Liver (tissue), 9 donors: Measurements from ENCODE around the gene SECTM1. TPM values are rescaled to one million over a fixed set of nuclear protein-coding genes. Genes with fewer than 3 reads are reported as not detected.

Experiments
- DNase-seq: peaks from one replicate; pipeline ENCODE4 v3.0.0-alpha.2; 2017; ENCODE audit warnings: low spot score
- H3K27ac ChIP-seq, 2 donors: one replicate each; pipeline ENCODE4 v1.7.0; 2013; ENCODE audit warnings: inconsistent platforms in 2 of 2, low read length in 2 of 2, control low read depth in 1 of 2, low read depth in 1 of 2, mild to moderate bottlenecking in 1 of 2
- H3K27me3 ChIP-seq, 4 donors: one replicate each; pipeline versions ENCODE4 v1.6.1 to v1.7.0; 2013; ENCODE audit warnings: low read length in 3 of 4, inconsistent platforms in 1 of 4, mild to moderate bottlenecking in 1 of 4, moderate library complexity in 1 of 4; ENCODE audit not compliant: control insufficient read depth in 4 of 4, insufficient read depth in 4 of 4
- H3K36me3 ChIP-seq, 4 donors: one replicate each; pipeline versions ENCODE4 v1.6.1 to v1.7.0; 2013; ENCODE audit warnings: low read length in 3 of 4, mild to moderate bottlenecking in 3 of 4, low read depth in 1 of 4, moderate library complexity in 1 of 4; ENCODE audit not compliant: control insufficient read depth in 4 of 4, insufficient read depth in 3 of 4
- H3K4me1 ChIP-seq, 4 donors: one replicate each; pipeline versions ENCODE4 v1.6.1 to v1.7.0; 2013; ENCODE audit warnings: low read length in 3 of 4, mild to moderate bottlenecking in 3 of 4, moderate library complexity in 1 of 4; ENCODE audit not compliant: control insufficient read depth in 4 of 4, insufficient read depth in 4 of 4
- H3K4me3 ChIP-seq, 3 donors: one replicate each; pipeline versions ENCODE4 v1.6.1 to v1.7.0; 2013; ENCODE audit warnings: low read length in 3 of 3, control low read depth in 1 of 3, low read depth in 1 of 3, mild to moderate bottlenecking in 1 of 3
- H3K9ac ChIP-seq, 2 donors: one replicate each; pipeline ENCODE4 v1.7.0; 2013; ENCODE audit warnings: low read length in 2 of 2, mild to moderate bottlenecking in 2 of 2, moderate library complexity in 2 of 2, control low read depth in 1 of 2, low read depth in 1 of 2
- H3K9me3 ChIP-seq, 4 donors: one replicate each; pipeline versions ENCODE4 v1.6.1 to v1.7.0; 2013; ENCODE audit warnings: low read length in 3 of 4; ENCODE audit not compliant: control insufficient read depth in 4 of 4
- CTCF ChIP-seq: fragments of 150-350 bp; IDR thresholded peaks from 2 replicates; pipeline ENCODE4 v1.5.1; 2017; ENCODE audit warnings: improper control_type of control experiment, low read depth, low read length; ENCODE audit not compliant: missing input control
- EGR1 ChIP-seq, 2 donors: IDR thresholded peaks; 2 replicates each; pipeline ENCODE4 v1.6.1; 2016 to 2018; ENCODE audit warnings: antibody characterized with exemption in 2 of 2, low read depth in 2 of 2
- FOXA1 ChIP-seq: IDR thresholded peaks from 2 replicates; pipeline ENCODE4 v1.6.1; 2016; ENCODE audit warnings: antibody characterized with exemption
- FOXA2 ChIP-seq: IDR thresholded peaks from 2 replicates; pipeline ENCODE4 v1.6.1; 2016; ENCODE audit warnings: antibody characterized with exemption
- GABPA ChIP-seq, 2 donors: IDR thresholded peaks in 1 of 2; conservative IDR thresholded peaks in 1 of 2; 2 replicates each; pipeline ENCODE4 v1.6.1; 2016; ENCODE audit warnings: antibody characterized with exemption in 2 of 2, mild to moderate bottlenecking in 1 of 2, moderate library complexity in 1 of 2
- HNF4A ChIP-seq, 2 donors: conservative IDR thresholded peaks; 2 replicates each; pipeline ENCODE4 v1.6.1; 2016; ENCODE audit warnings: antibody characterized with exemption in 2 of 2, mild to moderate bottlenecking in 2 of 2
- MAX ChIP-seq: IDR thresholded peaks from 2 replicates; pipeline ENCODE4 v1.6.1; 2016; ENCODE audit warnings: antibody characterized with exemption
- NR2F2 ChIP-seq: IDR thresholded peaks from 2 replicates; pipeline ENCODE4 v1.6.1; 2016; ENCODE audit warnings: antibody characterized with exemption
- RAD21 ChIP-seq, 2 donors: IDR thresholded peaks; 2 replicates each; pipeline ENCODE4 v1.6.1; 2016; ENCODE audit warnings: antibody characterized with exemption in 2 of 2, mild to moderate bottlenecking in 2 of 2
- REST ChIP-seq: IDR thresholded peaks from 2 replicates; pipeline ENCODE4 v1.6.1; 2016; ENCODE audit warnings: antibody characterized with exemption, mild to moderate bottlenecking
- TAF1 ChIP-seq: conservative IDR thresholded peaks from 2 replicates; pipeline ENCODE4 v1.6.1; 2016; ENCODE audit warnings: antibody characterized with exemption, mild to moderate bottlenecking
- ZBTB33 ChIP-seq: IDR thresholded peaks from 2 replicates; pipeline ENCODE4 v1.6.1; 2016; ENCODE audit warnings: antibody characterized with exemption
- WGBS: extraction: QIAGEN DNeasy Blood & Tissue Kit; methylation state at CpG from one replicate; pipeline ENCODE4 v1.1.7; 2013; 5-methylcytosine and 5-hydroxymethylcytosine counted together
- polyA plus RNA-seq, 2 donors: library from polyadenylated mRNA; stranded (reverse) in 1 of 2; unstranded in 1 of 2; fragments of 200-250 nt in 1 of 2; fragments of >200 nt in 1 of 2; fragmentation: Nextera tagmentation in 1 of 2; extraction: Ambion mirVana in 1 of 2; gene quantifications; one replicate each; pipeline versions ENCODE4 v1.2.1 to v1.2.3, GENCODE V29; 2013 to 2015
- total RNA-seq, 2 donors: library from RNA; depleted of rRNA; stranded (reverse); fragments of >200 nt; gene quantifications; one replicate each; pipeline ENCODE4 v1.2.3, GENCODE V29; 2014
- donor health status: healthy.
- donor health status: healthy.
- donor health status: healthy.
- donor health status: healthy.
- donor health status: healthy.

The SECTM1 gene
- total and polyA plus RNA-seq, 4 donors: 1.3 to 14.2 (median 4.6) TPM

GRCh38 chr17:82367724-82368524 is 34.4 kb upstream of the SECTM1 start (continued):
- TF ChIP-seq ZBTB33 (no peak), GABPA (IDR thresholded peaks at IDR 0.05 in 1 of 2, conservative IDR thresholded peaks at IDR 0.05 in 1 of 2) (no peak), TAF1 (no peak), EGR1 (IDR thresholded peaks at IDR 0.05; ENCODE audit: low read depth in 2 of 2) (no peak)

GRCh38 chr17:82366749-82367148 is 33.2 kb upstream of the SECTM1 start:
- TF ChIP-seq FOXA2 (no peak), FOXA1 (no peak), CTCF (no peak), HNF4A (conservative IDR thresholded peaks at IDR 0.05) (no peak), EGR1 (IDR thresholded peaks at IDR 0.05; ENCODE audit: low read depth in 2 of 2) (no peak), GABPA (IDR thresholded peaks at IDR 0.05 in 1 of 2, conservative IDR thresholded peaks at IDR 0.05 in 1 of 2) (no peak), RAD21 (IDR thresholded peaks at IDR 0.05) (no peak), MAX (no peak)

GRCh38 chr17:82365606-82366295 is 32.2 kb upstream of the SECTM1 start:
- H3K9ac ChIP-seq: no peak overlapping the region
- peaks cover 2 to 6% (median 4%) of the 10 kb centered on the region in 4 donors for H3K4me1 ChIP-seq
- H3K27ac ChIP-seq: no peak overlapping the region
- no peaks in the 10 kb centered on the region for H3K27me3 ChIP-seq
- DNase-seq: no peak
- H3K36me3 ChIP-seq: no peaks in the 10 kb centered on the region
- H3K4me3 ChIP-seq: no peak overlapping the region
- TF ChIP-seq FOXA1 (no peak), GABPA (IDR thresholded peaks at IDR 0.05 in 1 of 2, conservative IDR thresholded peaks at IDR 0.05 in 1 of 2) (no peak), HNF4A (conservative IDR thresholded peaks at IDR 0.05) (no peak), FOXA2 (no peak), NR2F2 (no peak), REST (no peak), RAD21 (IDR thresholded peaks at IDR 0.05) (no peak)
- WGBS: 81% methylated on average over 6 of the region's 6 CpGs
- H3K9me3 ChIP-seq: no peaks in the 10 kb centered on the region

More at GRCh38 chr17:82366749-82367148, 33.2 kb upstream of the SECTM1 start:
- Histone ChIP-seq H3K27me3 (peaks cover 0 to 4% (median 1%) of the 10 kb centered on the region in 4 donors), H3K36me3 (no peaks in the 10 kb centered on the region), H3K4me3 (no peak overlapping the region), H3K9me3 (no peaks in the 10 kb centered on the region), H3K4me1 (peaks cover 5 to 16% (median 10%) of the 10 kb centered on the region in 4 donors), H3K9ac (no peak overlapping the region), H3K27ac (no peak overlapping the region)
- no peak for DNase-seq
- 84% methylated on average over 7 of the region's 7 CpGs for WGBS
